Liver (tissue), 3 donors: ENCODE results near the gene ZCCHC14.

Experiments
- CTCF ChIP-seq: fragments of 150-350 bp; IDR thresholded peaks from 2 replicates; pipeline ENCODE4 v1.5.1; 2017; ENCODE audit warnings: improper control_type of control experiment, low read depth, low read length; ENCODE audit not compliant: missing input control
- EGR1 ChIP-seq, 2 donors: IDR thresholded peaks; 2 replicates each; pipeline ENCODE4 v1.6.1; 2016 to 2018; ENCODE audit warnings: antibody characterized with exemption in 2 of 2, low read depth in 2 of 2
- FOXA1 ChIP-seq: IDR thresholded peaks from 2 replicates; pipeline ENCODE4 v1.6.1; 2016; ENCODE audit warnings: antibody characterized with exemption
- GABPA ChIP-seq, 2 donors: IDR thresholded peaks in 1 of 2; conservative IDR thresholded peaks in 1 of 2; 2 replicates each; pipeline ENCODE4 v1.6.1; 2016; ENCODE audit warnings: antibody characterized with exemption in 2 of 2, mild to moderate bottlenecking in 1 of 2, moderate library complexity in 1 of 2
- HNF4A ChIP-seq, 2 donors: conservative IDR thresholded peaks; 2 replicates each; pipeline ENCODE4 v1.6.1; 2016; ENCODE audit warnings: antibody characterized with exemption in 2 of 2, mild to moderate bottlenecking in 2 of 2
- JUND ChIP-seq, 2 donors: IDR thresholded peaks; 2 replicates each; pipeline ENCODE4 v1.6.1; 2016; ENCODE audit warnings: antibody characterized with exemption in 2 of 2
- MAX ChIP-seq: IDR thresholded peaks from 2 replicates; pipeline ENCODE4 v1.6.1; 2016; ENCODE audit warnings: antibody characterized with exemption
- RAD21 ChIP-seq, 2 donors: IDR thresholded peaks; 2 replicates each; pipeline ENCODE4 v1.6.1; 2016; ENCODE audit warnings: antibody characterized with exemption in 2 of 2, mild to moderate bottlenecking in 2 of 2
- REST ChIP-seq: IDR thresholded peaks from 2 replicates; pipeline ENCODE4 v1.6.1; 2016; ENCODE audit warnings: antibody characterized with exemption, mild to moderate bottlenecking
- SP1 ChIP-seq: IDR thresholded peaks from 2 replicates; pipeline ENCODE4 v1.6.1; 2018; ENCODE audit warnings: antibody characterized with exemption, mild to moderate bottlenecking
- ZBTB33 ChIP-seq: IDR thresholded peaks from 2 replicates; pipeline ENCODE4 v1.6.1; 2016; ENCODE audit warnings: antibody characterized with exemption
- donor health status: healthy.
- donor health status: healthy.

GRCh38 chr16:87361916-87362619 lies 130.8 kb downstream of the ZCCHC14 start:
- TF ChIP-seq GABPA (IDR thresholded peaks at IDR 0.05 in 1 of 2, conservative IDR thresholded peaks at IDR 0.05 in 1 of 2), result no peak
- no peak for TF ChIP-seq ZBTB33
- TF ChIP-seq CTCF, result no peak
- no peak for TF ChIP-seq MAX
- TF ChIP-seq FOXA1, result no peak
- TF ChIP-seq REST, result no peak
- TF ChIP-seq JUND (IDR thresholded peaks at IDR 0.05), result no peak
- TF ChIP-seq SP1, result no peak
- TF ChIP-seq EGR1 (IDR thresholded peaks at IDR 0.05; ENCODE audit: low read depth in 2 of 2), result no peak
- no peak for TF ChIP-seq RAD21 (IDR thresholded peaks at IDR 0.05)
- TF ChIP-seq HNF4A (conservative IDR thresholded peaks at IDR 0.05), result no peak
